8988T (cell line): Measurements from ENCODE around the gene PIK3R4.

Experiments
- DNase-seq: peaks from one replicate; pipeline ENCODE4 v3.0.0; 2011

PIK3R4 gene

DNA sequence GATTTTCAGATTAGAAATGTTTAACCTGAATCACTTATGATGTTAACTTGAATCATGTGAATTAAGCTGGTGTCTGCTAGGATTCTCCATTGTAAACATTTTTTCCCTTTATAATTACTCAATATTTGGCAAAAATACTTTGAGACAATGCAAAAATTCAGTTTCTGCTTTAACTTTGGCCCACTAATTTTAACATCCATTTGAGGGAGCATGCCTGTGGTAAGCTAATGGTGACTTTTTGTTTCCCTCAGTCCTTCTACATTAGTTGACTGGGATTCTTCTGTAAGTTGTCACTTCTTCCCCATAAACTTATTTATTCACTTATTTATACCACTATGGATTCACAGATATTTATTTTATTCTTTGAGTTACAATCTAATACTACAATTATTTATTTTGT is 59.3 kb downstream of the PIK3R4 start:
- no peak for DNase-seq

- DNase-seq = no peak
These were observed 59.8 kb downstream of the PIK3R4 start for GRCh38 chr3:130686833-130687232.

DNA sequence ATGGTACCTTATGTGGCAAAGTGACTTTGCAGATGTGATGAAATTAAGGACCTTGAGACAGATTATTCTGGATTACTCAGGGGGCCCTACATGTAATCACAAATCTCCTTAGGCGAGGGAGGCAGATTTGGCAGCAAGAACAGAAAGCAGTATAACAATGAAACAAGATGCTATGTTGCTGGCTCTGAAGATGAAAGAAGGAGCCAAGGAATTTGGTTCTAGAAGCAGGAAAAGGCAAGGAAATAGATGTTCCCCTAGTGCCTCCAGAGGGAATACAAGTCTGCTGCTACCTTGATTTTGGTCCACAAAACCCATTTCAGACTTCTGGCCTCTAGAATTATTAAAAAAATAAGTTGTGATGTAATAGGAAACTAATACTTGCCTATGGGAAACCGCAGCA is 64.5 kb downstream of the PIK3R4 start:
- DNase-seq = no peak

DNA sequence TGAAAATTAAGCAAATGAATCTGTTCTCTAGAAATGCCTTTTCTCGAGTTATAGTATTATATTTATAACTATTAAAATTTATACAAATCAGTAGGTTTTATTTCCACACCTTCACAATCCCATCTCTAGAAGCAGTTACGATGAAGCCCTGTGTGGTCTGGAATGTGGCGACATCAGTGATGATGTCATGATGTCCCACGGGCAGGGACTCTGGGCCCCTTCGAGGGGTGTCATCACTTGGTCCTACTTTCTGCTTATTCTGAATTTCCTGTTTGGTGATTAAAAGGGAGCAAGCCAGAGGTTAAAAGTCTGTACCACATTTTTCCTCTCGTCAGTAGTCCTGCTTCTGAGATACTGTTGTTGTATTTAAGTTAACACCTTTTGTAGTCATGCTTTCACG is 67.4 kb downstream of the PIK3R4 start:
- no peak for DNase-seq

GRCh38 chr3:130677343-130677742 is 69.3 kb downstream of the PIK3R4 start:
- no peak for DNase-seq

GRCh38 chr3:130671545-130672312 is 74.9 kb downstream of the PIK3R4 start:
- DNase-seq = no peak

- DNase-seq = no peak
These were observed 76.9 kb downstream of the PIK3R4 start for GRCh38 chr3:130669740-130670139.

DNA sequence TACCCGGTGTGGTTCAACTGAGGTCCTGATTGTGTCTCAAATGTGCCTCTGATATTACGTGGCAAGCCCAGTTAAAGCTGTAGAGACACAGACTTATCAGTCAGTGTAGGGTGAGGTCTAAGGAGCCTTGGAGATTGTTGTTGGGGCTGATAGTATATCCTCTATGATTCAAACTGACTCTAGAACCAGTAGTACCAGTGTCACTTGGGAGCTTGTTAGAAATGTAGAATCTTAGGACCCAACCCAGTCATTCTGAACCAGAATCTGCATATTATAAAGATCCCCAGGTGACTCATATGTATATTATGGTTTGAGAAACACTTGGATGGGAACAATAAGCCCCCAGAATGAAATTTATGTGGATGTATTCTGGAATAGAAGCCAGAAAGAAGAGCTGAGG is 83.5 kb downstream of the PIK3R4 start:
- DNase-seq = no peak

DNA sequence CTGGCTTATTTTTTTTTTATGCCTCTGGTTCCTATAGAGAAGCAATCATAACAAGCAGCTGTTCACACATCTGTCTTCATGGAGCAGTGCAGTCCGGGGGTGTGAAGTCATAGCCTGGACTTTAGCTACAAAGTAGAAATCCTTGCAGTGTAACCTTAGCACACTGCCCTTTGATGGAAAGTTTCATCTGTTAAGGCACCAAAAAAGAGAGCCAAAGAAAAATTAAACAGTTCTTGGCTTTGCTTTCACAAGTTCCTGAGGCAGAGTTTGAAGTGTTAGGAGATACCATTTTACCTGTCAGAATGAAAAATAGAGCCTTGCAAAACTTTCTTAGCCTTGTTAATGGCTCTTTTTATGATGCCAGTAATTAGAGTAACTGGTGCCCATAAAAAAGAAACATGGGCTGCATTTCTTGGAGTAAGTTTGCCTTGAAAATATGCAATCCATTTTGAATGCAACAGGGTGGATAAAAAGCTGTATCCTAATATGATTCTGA is 84.1 kb downstream of the PIK3R4 start:
- no peak for DNase-seq

- no peak for DNase-seq
These were observed 85.3 kb downstream of the PIK3R4 start for GRCh38 chr3:130661140-130661891.

DNA sequence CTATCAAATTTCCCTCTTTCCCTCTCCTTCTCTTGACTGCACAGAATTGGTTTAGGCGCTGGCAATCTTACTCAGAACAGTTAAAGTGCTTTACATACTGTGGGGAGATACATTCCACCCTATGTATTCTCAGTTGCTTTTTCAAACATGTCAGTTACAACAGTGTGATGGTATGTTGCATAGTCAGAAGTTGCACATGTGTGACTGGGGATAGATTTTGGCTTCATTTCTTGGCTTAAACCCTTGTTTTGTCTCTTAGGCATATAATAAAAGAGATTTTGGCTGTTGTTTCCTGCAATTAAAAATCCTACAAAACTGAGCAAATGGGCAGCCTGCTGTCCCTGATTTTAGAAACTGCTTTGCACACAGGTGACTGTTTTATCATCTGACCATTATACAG is 86.7 kb downstream of the PIK3R4 start:
- no peak for DNase-seq

GRCh38 chr3:130658678-130659077 is 88.0 kb downstream of the PIK3R4 start:
- no peak for DNase-seq

GRCh38 chr3:130656627-130657026 is 90.0 kb downstream of the PIK3R4 start:
- DNase-seq = no peak

- no peak for DNase-seq
These were observed 91.7 kb downstream of the PIK3R4 start for GRCh38 chr3:130654921-130655320.

DNA sequence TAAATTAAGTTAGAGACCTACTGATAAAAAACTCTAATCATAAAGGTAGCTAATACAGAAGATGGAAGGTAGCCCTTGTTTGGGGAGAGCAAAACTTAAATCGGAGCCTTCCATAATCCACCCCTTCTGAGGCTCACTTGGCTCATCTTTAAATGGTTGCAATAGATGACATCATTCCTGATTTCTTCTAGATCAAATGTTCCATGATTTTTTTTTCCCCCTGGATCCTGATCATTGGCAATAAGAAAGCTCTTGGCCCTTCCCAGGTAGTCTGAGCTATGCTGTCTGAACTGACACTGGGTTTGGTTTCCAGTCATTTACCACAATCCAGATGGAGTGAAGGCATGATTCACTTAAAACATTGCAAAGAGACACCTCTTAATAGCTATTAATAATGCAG is 92.5 kb downstream of the PIK3R4 start:
- no peak for DNase-seq

GRCh38 chr3:130649061-130649654 is 97.5 kb downstream of the PIK3R4 start:
- DNase-seq = no peak

- no peak for DNase-seq
These were observed 98.3 kb downstream of the PIK3R4 start for GRCh38 chr3:130648293-130648692.

- DNase-seq = no peak
These were observed 101.4 kb downstream of the PIK3R4 start for GRCh38 chr3:130645261-130645660.

DNA sequence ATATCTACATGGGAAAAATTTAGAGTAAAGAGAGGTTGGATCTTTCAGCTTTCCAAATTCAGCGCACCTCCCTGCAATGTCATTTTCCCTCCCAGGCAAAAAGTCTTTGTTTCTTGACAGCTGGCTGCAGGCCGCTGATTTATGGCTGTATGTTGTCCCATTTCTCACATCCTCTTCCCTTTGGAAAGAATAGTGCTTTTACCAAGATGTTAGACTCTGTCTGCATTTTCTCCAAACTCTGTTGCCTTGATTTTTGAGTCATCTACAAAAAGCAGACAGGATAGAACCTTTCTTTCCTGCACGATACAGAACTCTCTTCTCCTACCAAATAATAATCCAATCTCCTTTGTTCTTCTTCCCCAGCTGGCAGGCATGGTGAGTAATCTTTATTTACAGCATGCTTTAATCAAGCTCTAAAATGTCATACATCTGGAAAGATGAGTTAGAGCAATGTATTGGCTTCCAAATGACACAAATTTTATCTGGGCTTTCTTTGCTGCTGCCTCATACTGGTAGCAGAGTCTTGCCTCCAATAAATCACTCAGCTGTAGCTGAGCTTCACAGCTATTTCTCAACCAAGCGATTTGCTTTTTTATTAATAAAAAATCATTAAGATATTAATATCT is 101.9 kb downstream of the PIK3R4 start:
- no peak for DNase-seq

DNA sequence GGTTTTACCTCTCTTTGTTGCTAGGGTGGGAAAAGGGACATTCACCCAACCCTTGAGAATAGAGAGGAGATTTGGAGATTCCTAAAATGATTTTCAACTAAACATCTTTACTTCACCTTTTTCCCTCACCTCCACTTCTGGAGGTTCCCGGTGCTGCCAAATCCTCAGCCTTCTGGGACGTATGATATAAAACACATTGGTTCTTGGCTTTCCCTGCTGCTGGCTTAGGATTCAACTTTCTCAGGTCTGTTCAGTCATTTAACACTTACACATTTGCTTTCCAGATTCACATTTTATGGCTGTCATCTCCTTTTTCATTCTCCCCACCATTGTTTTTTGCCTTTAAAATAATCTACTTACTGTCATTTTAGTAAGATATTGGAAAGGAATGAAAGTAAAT is 106.6 kb downstream of the PIK3R4 start:
- no peak for DNase-seq

DNA sequence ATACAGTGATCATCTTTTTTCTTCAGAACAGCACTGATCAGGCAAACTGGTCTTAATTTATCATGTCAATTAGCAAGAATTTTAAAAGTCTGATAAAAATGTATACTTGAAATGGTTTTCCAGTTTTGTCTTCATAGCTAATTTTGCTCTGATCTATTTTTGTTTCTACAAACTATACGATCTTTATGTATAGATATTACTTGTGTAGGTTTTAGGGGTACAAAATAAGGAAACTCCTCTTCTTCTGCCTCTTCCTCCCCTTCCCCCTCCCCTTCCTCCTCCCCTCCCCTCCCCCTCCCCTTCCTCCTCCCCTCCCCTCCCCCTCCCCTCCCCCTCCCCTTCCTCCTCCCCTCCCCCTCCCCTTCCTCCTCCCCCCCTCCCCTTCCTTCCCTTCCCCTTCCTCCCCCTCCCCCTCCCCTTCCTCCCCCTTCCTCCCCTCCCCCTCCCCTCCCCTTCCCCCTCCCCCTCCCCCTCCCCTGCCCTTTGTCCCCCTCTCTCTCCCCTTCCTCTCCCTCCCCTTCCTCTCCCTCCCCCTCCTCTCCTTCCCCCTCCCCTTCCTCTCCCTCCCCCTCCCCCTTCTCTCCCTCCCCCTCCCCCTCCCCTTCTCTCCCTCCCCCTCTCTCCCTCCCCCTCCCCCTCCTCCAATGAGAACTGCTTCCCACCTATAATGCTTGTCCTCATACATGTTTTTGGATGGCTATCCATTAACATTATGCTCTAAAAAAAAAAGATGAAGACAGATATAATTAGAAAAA is 110.0 kb downstream of the PIK3R4 start:
- DNase-seq = no peak

- no peak for DNase-seq
These were observed 110.7 kb downstream of the PIK3R4 start for GRCh38 chr3:130635978-130636377.

DNA sequence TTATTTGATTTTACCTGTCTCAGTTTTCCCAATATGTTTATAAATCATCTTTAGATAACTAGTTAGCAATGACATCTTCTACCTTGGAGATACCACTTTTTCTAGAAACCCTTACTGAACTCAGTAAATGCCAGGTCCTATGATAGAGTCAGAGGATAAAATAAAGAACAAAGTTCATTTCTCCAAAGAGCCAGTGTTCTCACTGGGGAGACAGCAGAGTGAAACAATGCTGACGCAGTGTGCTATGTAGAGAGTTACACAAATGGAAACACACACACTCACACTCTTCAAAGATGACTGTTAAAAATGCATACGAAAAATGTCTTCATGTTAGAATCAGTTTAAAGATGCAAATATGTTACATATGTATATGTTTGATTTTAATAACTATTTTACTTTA is 111.3 kb downstream of the PIK3R4 start:
- no peak for DNase-seq
